Endothelial cell of umbilical vein (primary cell): ENCODE measurements around the gene GNAL. TPM values are rescaled to one million over a fixed set of nuclear protein-coding genes. Genes with fewer than 3 reads are reported as not detected.

ENCODE experiments used
- BruUV-seq: library from RNA; stranded (reverse); fragments of 400-500 nt; replicated peaks from 2 replicates; lab custom pipeline; 2021; lab: Mats Ljungman, UMichigan
- CTCF ChIA-PET: fragments of 300-600, 350-600 bp; sonication (Branson Sonifier 250); formaldehyde crosslinking; loops from one replicate; lab custom pipeline; 2021; ENCODE audit warnings: antibody characterized with exemption, inconsistent platforms; lab: Charles Lee
- POLR2A ChIA-PET: fragments of 300-600, 350-600 bp; sonication (Branson Sonifier 250); formaldehyde crosslinking; loops from one replicate; lab custom pipeline; 2021; ENCODE audit warnings: antibody characterized with exemption, inconsistent platforms; lab: Charles Lee
- DNase-seq: peaks from one replicate; pipeline ENCODE4 v3.0.0-alpha.2; 2011; ENCODE audit warnings: low read depth, low spot score
- FAIRE-seq: peaks from 2 replicates; lab custom pipeline; 2011; peaks lifted over from hg19 to GRCh38; lab: Jason Lieb, UNC
- H2AFZ ChIP-seq: 2 replicates; pipeline ENCODE4 v1.6.0; 2012; ENCODE audit warnings: low read depth, low read length, control low read depth, inconsistent platforms
- H3K27ac ChIP-seq: 2 replicates; pipeline ENCODE4 v1.5.1; 2011; ENCODE audit warnings: low read depth, mild to moderate bottlenecking, control low read depth, low read length, moderate library complexity; ENCODE audit not compliant: insufficient read depth
- H3K27me3 ChIP-seq, 2 experiments: 2 replicates each; pipeline versions ENCODE4 v1.6.0 to v1.6.1; 2011; ENCODE audit warnings: low read length in 2 of 2, mixed read lengths in 1 of 2; ENCODE audit not compliant: control insufficient read depth in 2 of 2, insufficient read depth in 2 of 2
- H3K36me3 ChIP-seq, 2 experiments: 2 replicates in 1 of 2; 3 replicates in 1 of 2; pipeline ENCODE4 v1.5.1; 2011; ENCODE audit warnings: low read length in 2 of 2, mild to moderate bottlenecking in 1 of 2, moderate library complexity in 1 of 2; ENCODE audit not compliant: control insufficient read depth in 2 of 2, insufficient read depth in 2 of 2; ENCODE audit errors: extremely low read depth in 1 of 2
- H3K4me1 ChIP-seq: 3 replicates; pipeline ENCODE4 v1.5.1; 2011; ENCODE audit warnings: mild to moderate bottlenecking, low read length; ENCODE audit not compliant: control insufficient read depth, insufficient read depth; ENCODE audit errors: extremely low read depth
- H3K4me2 ChIP-seq: 2 replicates; pipeline ENCODE4 v1.6.1; 2011; ENCODE audit warnings: low read length, control low read depth, mixed read lengths; ENCODE audit not compliant: insufficient read depth
- H3K4me3 ChIP-seq, 3 experiments: fragments of 200-600 bp in 1 of 3; sonication (generic), shearing (Covaris generic) in 1 of 3; replicated peaks in 1 of 3; 2 replicates each; pipeline ENCODE4 v1.5.1; 2011 to 2016; ENCODE audit warnings: control low read depth in 3 of 3, low read length in 3 of 3, mild to moderate bottlenecking in 2 of 3, inconsistent platforms in 1 of 3, low read depth in 1 of 3, moderate library complexity in 1 of 3; ENCODE audit not compliant: insufficient read depth in 1 of 3
- H3K79me2 ChIP-seq: 2 replicates; pipeline ENCODE4 v1.6.0; 2012; ENCODE audit warnings: low read length, inconsistent platforms; ENCODE audit not compliant: control insufficient read depth, insufficient read depth
- H3K9ac ChIP-seq: replicated peaks from 2 replicates; pipeline ENCODE3; 2011; ENCODE audit warnings: low read length, control low read depth; ENCODE audit not compliant: insufficient read depth; ENCODE audit errors: extremely low read depth
- H3K9me1 ChIP-seq: replicated peaks from 3 replicates; pipeline ENCODE4 v1.6.0; 2011; ENCODE audit warnings: mild to moderate bottlenecking, low read length; ENCODE audit not compliant: control insufficient read depth, insufficient read depth; ENCODE audit errors: extremely low read depth
- H3K9me3 ChIP-seq: replicated peaks from 2 replicates; pipeline ENCODE4 v1.5.1; 2012; ENCODE audit warnings: low read length, inconsistent platforms; ENCODE audit not compliant: control insufficient read depth, insufficient read depth
- H4K20me1 ChIP-seq: replicated peaks from 2 replicates; pipeline ENCODE3; 2011; ENCODE audit warnings: mild to moderate bottlenecking, low read length; ENCODE audit not compliant: control insufficient read depth, insufficient read depth; ENCODE audit errors: extremely low read depth
- EZH2 ChIP-seq: IDR thresholded peaks from 2 replicates; pipeline ENCODE4 v1.6.1; 2012; ENCODE audit warnings: borderline replicate concordance, low read depth, mild to moderate bottlenecking, moderate library complexity, low read length, inconsistent platforms; ENCODE audit not compliant: severe bottlenecking
- FOS ChIP-seq: IDR thresholded peaks from 2 replicates; pipeline ENCODE4 v1.6.1; 2011; ENCODE audit warnings: mild to moderate bottlenecking, low read length, moderate library complexity, borderline replicate concordance; ENCODE audit not compliant: insufficient read depth
- GATA2 ChIP-seq: IDR thresholded peaks from 2 replicates; pipeline ENCODE4 v1.7.0; 2011; ENCODE audit warnings: low read depth, mild to moderate bottlenecking, moderate library complexity, mixed read lengths, low read length; ENCODE audit not compliant: insufficient read length, insufficient read depth
- JUN ChIP-seq: IDR thresholded peaks from 2 replicates; pipeline ENCODE4 v1.6.1; 2011; ENCODE audit warnings: borderline replicate concordance, low read depth; ENCODE audit not compliant: insufficient read length, insufficient read depth
- MYC ChIP-seq: IDR thresholded peaks from one replicate; pipeline ENCODE4 v1.6.1; 2011; ENCODE audit warnings: mild to moderate bottlenecking, low read depth, low read length
- POLR2A ChIP-seq: IDR thresholded peaks from 2 replicates; pipeline ENCODE4 v1.6.1; 2012; ENCODE audit warnings: low read depth, mild to moderate bottlenecking, control low read depth, low read length
- POLR2AphosphoS5 ChIP-seq: IDR thresholded peaks from 2 replicates; pipeline ENCODE4 v1.6.1; 2012; ENCODE audit warnings: low read depth, mild to moderate bottlenecking, control low read depth, low read length, moderate library complexity; ENCODE audit not compliant: insufficient read depth
- dilution Hi-C: fragments of 300-500 bp; cut with MboI; formaldehyde crosslinking; loops from one replicate; pipeline ENCODE4 v1.15.0; 2019; ENCODE audit warnings: low sequenced_read_pairs; ENCODE audit not compliant: extremely low pct_ligation_motif_present
- intact Hi-C: fragments of 100-400 bp; cut with micrococcal nuclease; formaldehyde crosslinking; loops from one replicate; pipeline ENCODE4 v1.10.0; 2022
- polyA plus RNA-seq, 4 experiments: library from polyadenylated mRNA; depleted of rRNA in 3 of 4; stranded (reverse) in 3 of 4; unstranded in 1 of 4; fragments of >200 nt; gene quantifications; 2 replicates each; pipeline versions ENCODE4 v1.2.1 to v1.2.3, GENCODE V29; 2011 to 2012; ENCODE audit warnings: missing spikeins in 1 of 4
- total RNA-seq: library from RNA; stranded (reverse); gene quantifications from 2 replicates; pipeline ENCODE4 v1.2.3, GENCODE V29; 2021
- TF ChIP-seq, protein P1 (sequence below), 2 donors: IDR thresholded peaks; 1 replicate in 1 of 2; 2 replicates in 1 of 2; pipeline ENCODE4 v1.5.1; 2011; ENCODE audit warnings: low read length in 2 of 2, mild to moderate bottlenecking in 2 of 2, moderate library complexity in 2 of 2, control low read depth in 1 of 2, inconsistent platforms in 1 of 2, low read depth in 1 of 2; ENCODE audit not compliant: insufficient read depth in 1 of 2; ENCODE audit errors: extremely low read depth in 1 of 2
- TF ChIP-seq, protein P2 (sequence below): IDR thresholded peaks from 2 replicates; pipeline ENCODE4 v1.6.1; 2011; ENCODE audit not compliant: insufficient read depth, insufficient read length

GNAL gene
- total and polyA plus RNA-seq, 2 donors (not counting 3 experiments of a cell fraction or from before 2014, with no cell fraction given), result 0.07 to 0.73 TPM

DNA sequence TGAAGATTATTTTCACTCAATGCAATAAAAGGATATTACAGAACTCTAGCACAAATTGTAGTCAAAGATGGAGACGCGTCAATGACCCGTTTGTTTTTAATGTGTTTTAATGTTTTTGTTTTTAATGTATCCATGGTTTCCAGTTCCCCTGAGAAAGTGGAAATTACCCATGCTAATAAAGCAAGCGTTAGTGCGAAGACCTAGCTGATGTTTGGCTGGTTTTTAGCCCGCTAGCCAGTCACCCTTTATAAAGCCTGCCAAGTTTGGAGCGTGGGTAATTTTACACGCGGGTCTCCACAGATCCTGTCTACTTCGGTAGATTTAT is 161.7 kb downstream of the GNAL start:
- Histone ChIP-seq H3K4me2 (peak overlapping the region; percentile 91), H3K9me3 (no peaks in the 10 kb centered on the region), H2AFZ (peak overlapping the region; percentile 91), H4K20me1 (no peaks in the 10 kb centered on the region), H3K4me1 (peaks cover 21% of the 10 kb centered on the region), H3K9me1 (no peaks in the 10 kb centered on the region), H3K4me3 (peak overlapping the region; percentile 19 to 94 (median 86)), H3K27me3 (peaks cover 2 to 5% of the 10 kb centered on the region in 2 experiments), H3K9ac (peak overlapping the region; percentile 97), H3K27ac (peak overlapping the region; percentile 89), H3K79me2 (peaks cover 21% of the 10 kb centered on the region), H3K36me3 (no peaks in the 10 kb centered on the region)
- dilution Hi-C loops (no loop called here), intact Hi-C loops (loop anchor here (1.0 to 10.0 kb wide), 6 partner anchors 58 to 187 kb away; partner anchors contain the start of genes IMPA2 and MPPE1)
- DNase-seq (no peak), FAIRE-seq (no peak)
- POLR2A ChIA-PET, result no interaction called here
- CTCF ChIA-PET, result interaction anchor here (1.4 to 2.1 kb wide), 2 partner anchors 22 to 118 kb away, joined by 3 to 8 read pairs; no protein-coding TSS in a partner anchor
- BruUV-seq, result no TSS peak
- TF ChIP-seq, protein P1, sequence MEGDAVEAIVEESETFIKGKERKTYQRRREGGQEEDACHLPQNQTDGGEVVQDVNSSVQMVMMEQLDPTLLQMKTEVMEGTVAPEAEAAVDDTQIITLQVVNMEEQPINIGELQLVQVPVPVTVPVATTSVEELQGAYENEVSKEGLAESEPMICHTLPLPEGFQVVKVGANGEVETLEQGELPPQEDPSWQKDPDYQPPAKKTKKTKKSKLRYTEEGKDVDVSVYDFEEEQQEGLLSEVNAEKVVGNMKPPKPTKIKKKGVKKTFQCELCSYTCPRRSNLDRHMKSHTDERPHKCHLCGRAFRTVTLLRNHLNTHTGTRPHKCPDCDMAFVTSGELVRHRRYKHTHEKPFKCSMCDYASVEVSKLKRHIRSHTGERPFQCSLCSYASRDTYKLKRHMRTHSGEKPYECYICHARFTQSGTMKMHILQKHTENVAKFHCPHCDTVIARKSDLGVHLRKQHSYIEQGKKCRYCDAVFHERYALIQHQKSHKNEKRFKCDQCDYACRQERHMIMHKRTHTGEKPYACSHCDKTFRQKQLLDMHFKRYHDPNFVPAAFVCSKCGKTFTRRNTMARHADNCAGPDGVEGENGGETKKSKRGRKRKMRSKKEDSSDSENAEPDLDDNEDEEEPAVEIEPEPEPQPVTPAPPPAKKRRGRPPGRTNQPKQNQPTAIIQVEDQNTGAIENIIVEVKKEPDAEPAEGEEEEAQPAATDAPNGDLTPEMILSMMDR (IDR thresholded peaks at IDR 0.05; ENCODE audit: extremely low read depth in 1 of 2, insufficient read depth in 1 of 2, low read depth in 1 of 2, low read length in 2 of 2), result no peak
- TF ChIP-seq JUN (no peak), POLR2A (no peak), POLR2AphosphoS5 (no peak), EZH2 (no peak), MYC (no peak), FOS (no peak), GATA2 (no peak)
- TF ChIP-seq, protein P2, sequence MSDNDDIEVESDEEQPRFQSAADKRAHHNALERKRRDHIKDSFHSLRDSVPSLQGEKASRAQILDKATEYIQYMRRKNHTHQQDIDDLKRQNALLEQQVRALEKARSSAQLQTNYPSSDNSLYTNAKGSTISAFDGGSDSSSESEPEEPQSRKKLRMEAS, result no peak
